ENCODE results near the gene SMARCA2.
"Not testable (repeated sequence)": the region's sequence is repeated elsewhere in the genome, so short reads cannot be mapped to it uniquely, and the experiment has no call there.

The SMARCA2 gene

DNA sequence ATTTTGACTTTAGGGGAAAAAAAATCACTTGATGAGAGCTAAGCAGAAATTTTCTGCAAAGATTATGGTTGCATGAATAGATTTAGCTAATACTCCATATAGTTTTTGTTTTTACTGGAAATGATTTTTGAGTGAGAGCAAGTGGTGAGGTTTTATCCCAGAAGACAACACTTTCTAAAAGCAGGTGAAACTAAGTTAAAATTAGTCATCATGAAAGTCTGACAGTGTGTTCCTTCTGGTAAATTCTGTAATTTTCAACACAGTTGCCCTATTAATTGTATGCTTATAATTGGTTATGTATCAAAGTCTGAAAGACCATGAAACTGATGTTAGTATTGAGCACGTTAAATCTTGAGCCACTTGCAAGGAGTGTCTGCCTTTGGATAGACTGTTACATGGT lies 91.5 kb downstream of the SMARCA2 start:
- DNase-seq = no peak

DNA sequence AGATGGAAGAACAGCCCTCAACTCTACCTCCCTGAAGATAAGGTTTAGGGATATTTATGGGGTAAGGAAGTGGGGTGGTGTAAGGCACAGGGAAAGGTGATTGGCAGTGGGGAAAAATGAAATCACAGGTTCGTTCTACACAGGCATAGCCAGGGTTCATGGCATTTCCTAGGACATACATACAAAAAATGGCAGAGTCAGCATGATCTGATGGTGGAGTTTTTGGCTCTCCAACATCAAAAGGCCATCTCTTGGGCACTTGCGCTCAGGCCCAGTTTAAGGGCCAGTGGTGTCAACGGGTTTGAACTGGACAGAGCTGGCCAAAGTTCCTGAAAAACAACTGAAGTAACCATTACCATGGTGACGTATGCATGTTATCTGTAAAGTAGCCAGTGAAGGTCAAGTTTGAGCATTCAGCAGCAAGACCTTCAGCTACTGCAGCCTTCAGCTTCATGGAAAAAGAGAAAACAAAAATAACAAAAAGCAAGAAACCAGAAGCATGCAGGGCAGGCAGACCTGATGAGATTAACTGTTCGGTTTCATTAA lies 92.8 kb downstream of the SMARCA2 start:
- DNase-seq = no peak

DNA sequence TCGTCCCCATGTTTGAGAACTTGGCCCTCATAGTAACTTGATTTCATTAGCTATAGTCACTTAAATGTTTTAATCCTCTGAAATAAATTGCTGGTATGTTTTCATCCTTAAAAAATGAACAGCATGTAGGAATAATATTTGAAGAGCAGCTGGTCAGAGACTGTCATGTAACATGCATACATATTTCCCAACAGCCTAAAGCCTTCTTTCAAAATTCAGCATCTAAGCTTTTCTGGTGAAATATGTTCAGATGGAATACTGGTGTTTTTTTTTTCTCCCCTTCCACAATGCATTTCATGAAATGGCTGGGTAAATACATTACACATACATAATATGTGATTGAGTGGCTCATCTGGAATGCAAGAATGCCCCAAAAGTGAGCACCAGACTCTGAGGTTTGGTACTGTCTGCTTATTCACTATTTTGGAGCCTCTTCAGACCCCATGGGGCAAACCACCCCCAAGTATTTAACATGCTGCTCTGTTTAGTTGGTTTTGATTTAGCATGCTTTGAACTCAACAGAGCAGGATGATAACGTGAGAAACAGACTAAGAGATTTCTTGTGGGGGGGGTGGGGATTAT lies 94.0 kb downstream of the SMARCA2 start:
- no peak for DNase-seq

DNA sequence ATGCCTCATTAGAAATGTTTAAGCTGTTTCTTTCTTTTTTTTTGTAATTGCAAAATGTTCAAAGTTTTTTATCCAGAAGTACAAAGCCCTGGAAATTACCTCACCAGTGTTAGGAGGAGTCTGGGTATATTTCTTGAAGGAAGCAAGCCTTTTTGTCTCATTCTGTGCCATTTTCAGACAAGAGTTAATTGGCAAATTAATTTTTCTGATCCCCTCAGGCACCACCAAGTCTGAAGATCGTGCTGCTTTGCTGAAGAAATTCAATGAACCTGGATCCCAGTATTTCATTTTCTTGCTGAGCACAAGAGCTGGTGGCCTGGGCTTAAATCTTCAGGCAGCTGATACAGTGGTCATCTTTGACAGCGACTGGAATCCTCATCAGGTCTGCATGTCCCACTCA lies 94.9 kb downstream of the SMARCA2 start:
- no peak for DNase-seq

DNA sequence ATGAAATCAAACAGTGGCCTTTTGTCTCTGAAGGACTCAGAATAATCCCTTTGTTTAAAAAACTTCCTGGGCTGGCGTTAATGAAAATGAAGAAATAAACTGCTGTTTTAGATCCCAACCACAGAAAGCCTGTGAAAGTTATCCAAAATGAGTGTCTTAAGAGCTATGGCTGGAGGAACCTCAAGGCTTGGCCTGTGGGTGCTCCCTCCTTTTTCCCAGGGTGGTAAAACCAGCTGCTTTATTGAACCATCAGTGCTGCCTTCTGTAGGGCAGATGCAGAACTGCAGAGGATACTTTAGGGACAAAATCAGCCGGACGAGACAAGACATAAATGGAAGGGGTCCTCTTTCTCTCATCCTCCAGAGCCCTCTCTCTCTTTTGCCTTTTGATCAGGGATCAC lies 100.9 kb downstream of the SMARCA2 start:
- DNase-seq = no peak

DNA sequence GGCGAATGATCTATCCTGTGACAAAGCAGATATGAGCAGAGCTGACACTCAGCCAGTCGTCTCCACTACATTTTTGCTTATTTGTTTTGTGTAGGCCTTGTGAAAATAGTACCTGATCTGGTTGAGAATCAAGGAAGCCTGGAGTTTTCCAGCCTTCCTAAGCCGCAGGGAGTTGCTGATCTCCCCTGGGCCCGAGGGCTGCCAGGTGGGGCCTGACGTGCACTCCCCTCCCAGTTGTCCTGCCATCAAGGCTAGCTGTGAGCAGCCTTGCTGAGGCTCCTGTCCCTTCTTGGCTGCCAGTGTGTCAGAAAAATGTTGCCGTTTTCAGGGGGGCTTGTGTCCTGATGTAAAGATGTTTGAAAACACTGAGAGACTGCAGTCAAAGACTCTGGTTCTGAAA lies 102.4 kb downstream of the SMARCA2 start:
- no peak for DNase-seq

DNA sequence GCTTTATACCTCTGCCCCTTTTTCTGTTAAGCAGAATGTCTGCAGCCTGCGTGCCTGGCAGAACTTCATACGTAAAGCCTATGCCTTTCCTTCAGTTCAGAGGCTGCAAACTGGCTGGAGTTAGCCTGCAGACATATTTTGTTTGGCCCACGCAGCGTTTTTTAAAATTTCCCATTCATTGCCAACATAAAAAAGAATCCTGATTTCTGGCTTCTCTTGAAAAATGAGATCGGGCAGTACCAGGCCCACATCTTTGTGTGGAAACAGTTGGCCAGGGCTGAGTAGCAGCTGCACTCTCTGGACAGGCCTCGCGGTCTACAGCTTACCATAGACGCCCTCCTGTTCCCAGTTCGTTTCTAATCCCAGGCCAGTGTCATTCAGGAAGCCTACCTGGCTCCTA lies 104.4 kb downstream of the SMARCA2 start:
- no peak for DNase-seq

DNA sequence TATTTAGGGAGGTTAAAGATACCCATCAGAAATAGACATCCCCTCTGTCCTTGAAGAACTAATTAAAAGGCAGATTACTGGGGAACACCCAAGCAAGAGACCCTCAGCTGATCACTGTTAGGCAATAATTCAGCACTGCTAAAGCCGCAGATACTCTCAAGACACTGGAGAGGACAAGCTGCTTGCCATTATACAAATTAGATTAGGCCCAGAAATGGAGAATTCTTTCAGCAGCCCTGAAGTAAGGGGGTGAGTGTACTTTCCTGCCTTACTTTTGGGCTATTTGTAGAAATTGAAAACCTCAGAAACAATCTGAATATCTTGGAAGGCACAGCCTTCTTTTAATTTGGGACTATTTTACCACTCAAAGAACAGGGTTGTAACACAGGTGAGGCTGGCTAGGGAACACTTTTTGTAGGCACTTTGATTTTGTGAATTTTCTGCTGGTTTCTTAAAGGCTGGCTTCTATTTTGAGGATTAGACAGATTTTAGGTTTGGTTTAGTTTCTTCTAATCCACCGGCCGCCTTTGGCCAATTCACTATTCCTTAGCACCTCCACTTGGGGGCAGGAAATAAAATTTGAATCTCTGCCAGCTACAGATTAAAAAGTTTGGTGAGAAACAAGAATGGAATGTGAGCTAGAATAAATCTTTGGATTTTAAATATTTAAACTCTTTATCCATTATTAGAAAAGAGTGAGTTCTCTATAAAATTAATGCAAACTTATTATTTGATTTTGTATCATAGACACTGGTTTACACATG lies 106.0 kb downstream of the SMARCA2 start:
- no peak for DNase-seq

DNA sequence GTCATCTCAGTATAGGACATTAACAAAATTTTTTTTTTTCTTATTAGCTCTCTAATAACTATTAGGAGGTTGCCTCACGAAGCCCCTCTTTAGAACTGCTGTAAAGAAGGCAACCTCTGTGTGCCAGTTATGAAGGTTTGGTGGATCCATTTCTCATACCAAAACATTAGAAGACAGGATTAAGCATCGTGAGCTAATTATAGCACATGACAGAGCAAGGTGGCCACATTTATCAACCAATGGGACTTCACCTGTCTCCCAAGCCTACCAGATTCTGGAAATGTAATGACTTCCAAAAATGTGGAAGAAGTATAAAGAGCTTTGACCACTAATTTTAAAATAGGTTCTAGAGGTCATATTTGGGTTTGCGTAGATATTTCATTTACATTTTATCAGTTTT lies 107.2 kb downstream of the SMARCA2 start:
- DNase-seq = no peak

DNA sequence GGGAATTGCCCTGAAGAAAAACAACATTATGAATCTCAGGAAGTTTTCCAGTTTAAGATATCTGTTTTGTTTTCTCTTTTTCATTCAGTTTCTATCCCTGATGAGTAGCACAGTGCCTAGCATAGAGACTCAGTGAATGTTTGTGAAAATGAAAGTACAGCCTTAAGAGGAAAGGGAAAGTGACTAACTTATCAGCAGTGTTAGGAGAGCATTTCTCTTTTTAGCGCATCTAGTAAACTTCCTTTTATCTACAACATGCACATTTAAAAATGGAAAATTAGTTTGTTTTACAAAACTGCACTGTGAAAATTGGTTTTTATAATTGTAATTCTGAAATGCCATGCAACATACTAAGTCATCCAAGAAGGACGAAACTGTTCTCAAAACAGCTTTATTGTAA lies 110.8 kb downstream of the SMARCA2 start:
- peak; percentile 87 for DNase-seq

DNA sequence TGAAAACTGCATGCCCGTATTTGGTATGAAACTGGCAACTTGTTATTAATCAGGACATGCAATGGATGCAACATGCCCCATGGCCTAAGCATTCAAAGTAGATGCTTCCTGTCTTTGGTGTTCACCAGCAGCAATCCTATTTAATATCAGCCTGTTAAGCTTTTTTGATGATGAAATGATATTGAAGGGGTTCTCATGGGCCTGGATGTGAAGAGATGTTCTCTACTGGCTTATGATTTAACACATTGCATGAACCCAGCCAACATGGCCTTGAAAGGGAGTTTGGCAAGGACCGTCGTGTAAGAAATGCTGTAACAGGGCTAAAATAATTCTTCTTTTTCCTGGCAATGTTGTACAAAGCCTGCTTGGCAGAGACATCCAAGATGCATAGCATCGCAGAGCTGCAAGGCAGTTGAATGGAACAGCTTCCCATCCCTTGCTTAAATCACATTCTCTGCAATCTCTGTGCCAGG lies 111.2 kb downstream of the SMARCA2 start:
- DNase-seq = no peak

DNA sequence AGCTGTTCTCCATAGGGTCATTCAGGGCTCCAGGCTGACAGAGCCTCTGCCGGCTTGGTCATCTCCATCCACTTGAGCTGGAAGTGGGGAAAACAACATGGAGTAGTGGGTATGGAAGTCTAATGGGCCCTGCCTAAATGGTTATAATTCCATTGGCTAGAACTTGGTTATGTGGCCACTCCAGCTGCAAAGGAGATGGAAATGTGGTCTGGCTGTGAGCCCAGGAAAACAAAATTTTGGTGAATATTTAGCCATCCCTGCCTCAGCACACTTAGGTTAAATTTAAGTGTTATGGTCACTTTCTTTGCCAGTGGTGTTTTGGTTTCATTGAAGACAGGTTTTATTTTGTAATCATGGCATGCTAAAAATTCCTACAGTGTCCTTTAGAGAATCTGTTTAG lies 112.3 kb downstream of the SMARCA2 start:
- no peak for DNase-seq

DNA sequence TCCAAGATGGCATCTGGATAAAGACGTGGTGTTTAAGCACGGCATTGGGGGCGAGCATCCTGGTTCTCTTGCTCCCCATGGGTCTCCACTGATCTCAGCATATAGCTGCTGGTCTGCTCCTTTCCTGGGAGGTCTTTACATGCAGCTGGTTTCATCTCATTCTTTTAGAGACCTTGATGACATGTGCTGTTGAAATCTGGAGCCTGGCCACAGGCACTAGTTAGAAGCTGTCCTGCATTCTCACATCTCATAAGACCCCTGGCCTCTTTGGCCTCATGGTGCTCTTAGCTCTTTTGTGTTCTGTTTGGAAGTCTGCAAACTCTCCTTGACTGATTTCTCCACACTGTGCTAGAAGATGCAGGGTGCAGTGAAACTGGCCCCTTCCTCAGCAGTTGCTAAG lies 113.0 kb downstream of the SMARCA2 start:
- DNase-seq = no peak

DNA sequence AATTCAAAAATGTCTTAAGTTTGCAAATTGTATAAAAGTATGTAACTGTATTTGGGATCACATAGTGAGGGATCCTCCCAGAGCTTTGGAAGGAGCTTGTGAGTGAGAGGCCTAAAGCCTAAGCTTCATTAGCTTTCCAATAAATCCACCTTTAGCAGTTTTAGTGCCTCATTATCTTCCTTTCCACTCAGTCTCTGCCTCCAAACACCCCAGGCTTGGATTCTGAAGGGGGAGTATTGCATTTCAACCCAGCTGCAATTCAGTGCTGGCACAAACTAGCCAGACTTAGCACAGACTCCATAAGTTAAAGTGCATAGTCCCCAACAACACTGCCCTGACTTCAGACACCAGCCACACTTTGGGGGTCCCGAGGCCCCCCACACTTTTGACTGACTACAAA lies 113.5 kb downstream of the SMARCA2 start:
- DNase-seq = no peak

DNA sequence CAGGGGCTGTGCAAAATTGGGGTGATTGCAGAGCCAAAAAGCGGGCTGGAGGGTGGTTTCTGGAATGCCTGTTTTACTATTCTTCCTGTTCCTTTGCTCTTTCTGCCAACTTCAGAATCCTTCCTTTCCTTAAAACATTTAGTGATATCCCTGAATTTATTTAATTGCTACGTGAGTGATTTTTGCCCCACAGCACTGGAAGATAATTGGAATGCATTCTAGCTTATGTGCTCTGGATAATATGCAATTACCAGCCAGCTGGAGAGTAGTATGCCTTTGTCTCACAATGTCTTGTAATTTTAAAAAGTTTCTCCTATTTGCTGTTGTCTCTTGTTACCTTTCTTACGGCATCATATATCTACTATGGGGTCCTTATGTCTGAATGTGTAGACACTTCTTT lies 115.8 kb downstream of the SMARCA2 start:
- DNase-seq = no peak

DNA sequence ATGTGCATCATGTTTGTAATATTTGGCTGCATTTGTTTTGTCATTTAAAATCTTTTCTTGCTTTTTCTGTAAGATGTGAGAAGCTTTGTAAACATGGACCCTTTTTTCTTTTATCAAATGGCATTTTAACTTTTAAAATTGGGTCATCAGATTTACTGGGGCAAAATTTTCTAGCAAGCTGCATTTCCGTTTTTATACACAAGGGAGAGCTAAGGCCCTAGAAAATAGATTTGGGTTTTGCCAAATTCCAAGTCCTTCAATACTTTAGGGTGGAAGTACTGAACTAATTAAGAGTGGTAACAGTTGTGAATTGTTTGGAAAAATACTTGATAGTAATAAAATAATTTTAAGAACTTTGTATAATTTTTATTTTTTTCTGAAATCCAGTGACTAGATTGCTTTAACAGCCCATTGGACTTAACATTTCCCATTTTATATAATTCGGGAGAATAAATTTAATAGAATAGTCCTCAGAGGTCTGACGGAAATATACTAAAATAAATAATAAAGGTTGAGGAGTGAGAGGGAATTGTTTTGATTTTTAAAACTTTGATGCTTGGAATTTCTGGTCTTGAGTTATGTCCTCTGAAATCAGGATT lies 117.4 kb downstream of the SMARCA2 start:
- DNase-seq = peak; percentile 42

DNA sequence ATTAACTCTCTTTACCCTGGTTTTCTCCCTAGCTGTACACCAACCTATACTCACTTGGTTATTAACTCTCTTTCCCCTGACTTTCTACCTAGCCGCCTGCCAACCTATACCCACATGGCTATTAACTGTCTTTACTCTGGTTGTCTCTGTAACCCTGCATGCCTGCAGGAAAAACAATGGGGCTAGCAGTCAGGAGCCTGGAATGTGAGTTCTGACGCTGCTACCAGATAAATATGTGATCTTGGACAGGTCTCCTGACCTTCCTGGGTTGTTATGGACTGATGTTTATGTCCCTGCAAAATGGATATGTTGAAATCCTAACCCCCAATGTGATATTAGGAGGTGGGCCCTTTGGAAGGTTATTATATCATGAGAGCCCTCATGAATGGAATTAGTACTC lies 119.2 kb downstream of the SMARCA2 start:
- no peak for DNase-seq

DNA sequence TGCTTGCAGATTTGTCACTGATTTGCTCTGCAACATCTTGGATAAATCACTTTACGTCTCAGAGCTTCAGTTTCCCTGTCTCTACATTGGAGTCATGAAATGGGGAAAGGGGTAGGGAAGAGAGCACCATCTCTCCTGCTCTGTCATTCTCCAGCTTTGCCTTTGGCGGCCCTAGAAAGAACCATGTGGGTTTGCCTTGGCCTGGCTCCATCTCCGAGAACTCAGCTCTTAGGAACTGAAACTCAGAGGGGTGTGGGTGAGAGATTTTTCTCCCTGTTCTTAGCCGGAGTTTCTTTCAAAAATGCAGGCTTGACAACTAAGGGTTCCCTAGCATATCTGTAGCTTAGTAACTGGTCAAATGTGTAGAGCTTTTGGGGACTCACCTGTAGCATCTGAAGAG lies 123.5 kb downstream of the SMARCA2 start:
- DNase-seq = peak; percentile 45

DNA sequence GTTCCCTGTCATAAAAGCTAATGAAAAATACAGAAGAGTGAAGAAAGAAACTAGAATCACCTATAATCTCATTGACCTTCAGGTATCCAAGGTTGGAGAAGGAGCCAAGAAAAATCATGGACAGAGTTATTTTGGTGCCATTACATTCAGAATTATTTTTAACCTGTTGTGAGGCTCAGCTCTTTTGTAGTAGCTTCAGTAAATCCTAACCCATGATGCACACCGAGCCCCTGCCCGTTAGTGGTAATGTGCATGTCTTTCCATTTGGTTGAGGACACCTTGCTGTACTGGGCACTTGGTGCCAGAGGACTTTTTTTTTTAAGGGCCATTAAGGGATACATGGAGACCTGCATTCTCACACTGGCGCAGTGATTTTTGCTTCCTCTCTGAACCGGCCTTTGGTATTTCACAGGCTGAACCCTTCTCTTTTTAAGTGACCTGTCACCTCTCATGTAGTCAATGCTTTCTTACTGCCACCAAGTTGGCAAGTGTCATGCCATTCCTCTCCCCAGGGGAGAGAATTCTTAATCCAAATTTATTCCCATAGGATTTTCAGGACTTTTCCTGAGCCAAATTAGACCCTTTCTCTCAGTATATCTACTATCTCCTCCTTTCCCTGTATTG lies 125.6 kb downstream of the SMARCA2 start:
- DNase-seq = no peak

DNA sequence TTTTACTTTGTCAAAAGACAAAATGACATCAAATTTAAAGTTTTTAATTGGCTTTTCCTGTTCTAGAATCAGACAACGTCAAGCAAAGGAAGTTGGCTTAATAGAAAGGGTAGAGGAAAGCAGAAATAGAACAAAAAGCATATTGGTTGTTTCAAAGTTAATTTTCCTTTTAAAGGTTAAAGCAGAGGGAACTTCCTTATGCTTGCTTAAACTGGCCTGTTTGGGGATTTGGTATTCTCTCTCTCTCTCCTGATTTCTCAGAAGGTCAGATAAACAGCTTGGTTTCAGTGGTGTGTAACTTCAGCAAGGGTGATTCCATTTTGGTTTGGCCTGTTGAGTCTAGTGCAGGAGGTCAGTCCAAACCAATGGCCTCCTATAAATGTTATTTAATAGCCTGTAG lies 127.1 kb downstream of the SMARCA2 start:
- DNase-seq = peak; percentile 35

DNA sequence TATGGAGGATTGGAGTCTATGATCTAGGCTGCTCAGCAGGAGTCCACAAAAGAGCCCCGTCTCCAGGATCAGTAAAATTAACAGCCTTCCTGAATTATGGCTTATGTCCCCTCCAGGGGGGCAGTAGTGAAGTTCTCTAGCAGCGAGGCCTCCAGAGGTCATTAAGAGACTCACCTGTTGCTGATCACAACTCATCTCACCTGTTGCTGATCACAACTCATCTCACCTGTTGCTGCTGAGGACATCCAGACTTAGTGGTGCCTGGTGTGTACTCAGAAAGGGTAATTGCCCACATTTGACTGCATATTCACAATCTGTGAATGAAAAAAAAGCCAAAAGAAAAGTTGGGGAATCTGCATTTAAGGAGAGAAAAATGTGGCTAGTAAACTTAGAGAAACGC lies 129.5 kb downstream of the SMARCA2 start:
- no peak for DNase-seq

DNA sequence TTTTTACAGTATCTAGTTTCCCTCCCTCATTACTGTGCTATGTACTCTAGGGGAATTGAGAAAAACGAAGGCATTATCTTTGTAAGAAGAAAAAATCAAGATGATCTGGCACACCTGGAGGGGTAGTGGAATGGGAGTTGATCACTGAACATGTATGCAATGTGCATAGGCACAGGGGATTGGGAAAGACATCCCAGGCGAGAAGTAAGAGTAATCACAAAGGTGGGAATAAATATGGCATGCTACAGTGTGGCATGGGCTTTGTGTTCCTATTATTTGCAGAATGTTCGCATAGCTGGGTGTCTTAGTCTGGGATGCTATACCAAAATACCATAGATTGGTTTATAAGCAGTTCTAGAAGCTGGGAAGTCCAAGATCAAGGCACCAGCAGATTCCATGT lies 130.6 kb downstream of the SMARCA2 start:
- no peak for DNase-seq

DNA sequence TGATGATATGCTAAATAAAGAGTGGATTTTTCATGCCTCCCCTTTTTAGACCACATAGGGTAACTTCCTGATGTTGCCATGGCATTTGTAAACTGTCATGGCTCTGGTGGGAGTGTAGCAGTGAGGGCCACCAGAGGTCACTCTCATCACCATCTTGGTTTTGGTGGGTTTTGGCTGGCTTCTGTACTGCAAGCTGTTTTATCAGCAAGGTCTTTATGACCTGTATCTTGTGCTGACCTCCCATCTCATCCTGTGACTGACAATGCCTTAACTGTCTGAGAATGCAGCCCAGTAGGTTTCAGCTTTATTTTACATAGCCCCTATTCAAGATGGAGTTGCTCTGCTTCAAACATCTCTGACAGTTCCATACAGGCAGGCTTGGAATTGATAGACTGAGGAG lies 131.6 kb downstream of the SMARCA2 start:
- DNase-seq = not testable (repeated sequence)

DNA sequence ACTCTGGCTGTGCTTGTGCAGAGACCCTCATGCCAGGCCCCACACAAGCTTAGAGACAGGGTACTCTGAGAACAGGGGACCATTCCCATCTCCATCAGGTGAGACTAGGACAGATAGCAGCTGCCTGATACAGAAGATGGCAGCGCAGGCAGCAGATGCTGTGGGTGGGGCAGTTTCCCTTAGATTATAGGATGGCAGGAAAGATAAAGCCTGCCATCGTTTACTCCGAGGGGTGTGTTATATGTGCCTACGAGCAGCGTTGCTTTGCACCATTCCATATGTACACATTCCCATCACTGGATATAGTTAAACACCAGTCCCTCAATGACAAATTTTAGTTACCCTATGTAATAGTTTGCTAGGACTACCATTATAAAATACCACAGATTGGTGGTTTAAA lies 135.2 kb downstream of the SMARCA2 start:
- DNase-seq = no peak
